ENCODE measurements around the gene FBXO11.

The FBXO11 gene

GRCh38 chr2:47844162-47844561, 62.1 kb downstream of the FBXO11 start:
- no peak for DNase-seq

- DNase-seq, result no peak
These were observed 62.9 kb downstream of the FBXO11 start for GRCh38 chr2:47843407-47843806.

DNA sequence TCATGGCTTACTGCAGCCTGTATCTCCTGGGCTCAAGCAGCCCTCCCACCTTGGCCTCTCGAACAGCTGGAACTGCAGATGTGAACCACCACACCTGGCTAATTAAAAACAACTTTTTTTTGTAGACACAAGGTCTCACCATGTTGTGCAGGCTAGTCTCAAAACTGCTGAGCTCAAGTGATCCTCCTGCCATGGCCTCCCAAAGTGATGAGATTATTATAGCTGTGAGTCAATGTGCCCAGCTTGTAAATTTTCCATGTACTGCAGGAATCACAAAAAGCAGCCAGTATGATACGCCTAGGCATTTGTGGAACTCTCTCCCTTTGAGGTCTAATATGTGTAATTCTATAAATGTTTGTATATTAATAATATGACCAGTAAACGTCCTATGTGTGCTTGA, 63.5 kb downstream of the FBXO11 start:
- no peak for DNase-seq

DNA sequence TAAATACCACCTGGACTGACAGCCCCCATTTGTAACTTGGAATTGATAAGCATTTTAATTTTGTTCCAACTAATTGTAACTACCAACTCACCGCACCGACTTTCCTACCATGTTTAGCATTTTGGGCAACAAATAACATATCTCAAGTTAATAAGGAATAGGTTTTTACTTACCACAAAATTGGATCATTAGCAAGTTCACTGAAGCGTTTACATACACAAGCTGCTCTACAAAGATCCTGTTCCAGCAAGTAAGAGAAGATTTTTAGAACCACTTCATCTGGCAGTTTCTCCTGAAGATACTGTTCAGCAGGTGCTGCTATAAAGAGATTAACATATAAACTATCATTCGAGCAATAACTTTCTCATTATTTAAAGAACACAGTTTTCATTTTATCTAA, 67.6 kb downstream of the FBXO11 start:
- no peak for DNase-seq

DNA sequence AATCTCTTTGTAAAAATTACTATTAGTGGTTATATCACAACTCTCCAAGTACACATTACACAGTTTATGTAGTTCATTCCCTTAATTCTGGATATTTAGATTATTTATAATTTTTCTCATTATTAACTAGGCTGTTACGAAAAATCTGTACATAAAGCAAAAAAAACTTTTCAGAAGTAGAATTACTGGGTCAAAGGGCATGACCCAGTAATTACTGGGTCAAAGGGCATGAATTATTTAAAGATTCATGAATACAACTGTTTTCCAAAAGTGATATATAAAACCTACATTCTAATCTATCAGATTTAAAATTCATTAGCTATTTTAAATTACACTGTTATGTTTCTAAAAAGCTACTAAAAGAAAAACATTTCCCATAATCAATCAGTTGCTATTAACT, 68.0 kb downstream of the FBXO11 start:
- DNase-seq, result no peak

DNA sequence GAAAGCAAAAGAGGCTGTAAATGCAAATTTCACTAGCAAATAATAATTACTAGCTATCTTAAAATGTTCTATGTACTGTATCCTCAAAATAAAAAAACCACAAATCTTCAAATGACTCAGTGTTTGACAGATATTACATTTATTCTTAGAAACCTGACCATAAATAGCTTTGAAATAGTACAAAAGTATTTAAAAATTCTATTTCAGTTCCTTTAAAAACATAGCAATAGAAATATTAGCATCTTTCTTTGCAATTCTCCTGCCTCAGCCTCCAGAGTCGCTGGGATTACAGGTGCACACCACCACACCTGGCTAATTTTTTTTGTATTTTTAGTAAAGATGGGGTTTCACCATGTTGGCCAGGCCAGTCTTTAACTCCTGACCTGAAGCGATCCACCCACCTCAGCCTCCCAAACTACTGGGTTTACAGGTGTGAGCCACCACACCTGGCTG, 72.8 kb downstream of the FBXO11 start:
- no peak for DNase-seq

DNA sequence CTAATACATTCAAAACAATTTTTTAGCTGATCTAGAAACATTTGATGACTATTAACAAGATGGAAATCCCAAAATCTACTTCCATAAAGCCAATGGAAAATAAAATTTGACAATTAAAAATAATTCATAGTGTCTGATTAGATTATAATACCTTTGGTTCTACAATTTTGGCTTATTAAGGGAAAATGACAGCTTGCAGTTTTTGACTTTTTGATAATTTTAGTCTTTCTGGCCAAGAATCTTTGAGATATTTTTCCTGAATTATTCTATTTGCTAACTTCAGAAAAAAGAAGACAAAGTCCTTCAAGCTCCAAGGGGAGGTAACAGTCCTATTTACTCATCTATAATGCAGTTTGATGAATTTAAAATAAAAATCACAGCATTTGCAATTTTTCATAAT, 83.8 kb downstream of the FBXO11 start:
- DNase-seq, result no peak

- no peak for DNase-seq
These were observed 86.5 kb downstream of the FBXO11 start for GRCh38 chr2:47819834-47820233.

GRCh38 chr2:47818777-47819176, 87.5 kb downstream of the FBXO11 start:
- DNase-seq, result no peak

- no peak for DNase-seq
These were observed 90.5 kb downstream of the FBXO11 start for GRCh38 chr2:47815764-47816163.

GRCh38 chr2:47811668-47812067, 94.6 kb downstream of the FBXO11 start:
- DNase-seq, result no peak

- no peak for DNase-seq
These were observed 95.4 kb downstream of the FBXO11 start for GRCh38 chr2:47810850-47811249.

- no peak for DNase-seq
These were observed 96.4 kb downstream of the FBXO11 start for GRCh38 chr2:47809903-47810302.

- no peak for DNase-seq
These were observed 97.7 kb downstream of the FBXO11 start for GRCh38 chr2:47808614-47809013.

DNA sequence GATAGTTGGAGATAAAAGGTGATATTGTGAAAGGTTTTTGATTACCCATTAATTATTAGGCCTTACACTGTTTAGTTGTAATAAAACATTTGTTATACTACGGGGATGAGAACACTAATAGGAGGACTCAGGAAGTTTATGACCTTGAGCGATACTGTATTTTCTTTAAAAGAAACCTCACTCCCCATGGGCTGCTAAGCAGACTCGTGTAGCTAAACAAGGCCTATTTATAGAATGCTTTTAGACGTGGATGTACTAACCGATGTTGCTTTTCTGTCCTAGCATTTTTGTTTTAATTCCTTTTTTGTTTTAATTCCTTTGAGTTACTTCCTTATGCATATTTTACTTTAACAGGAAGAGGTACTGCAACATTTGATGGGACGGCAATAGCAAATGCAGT, 100.4 kb downstream of the FBXO11 start:
- DNase-seq, result no peak

DNA sequence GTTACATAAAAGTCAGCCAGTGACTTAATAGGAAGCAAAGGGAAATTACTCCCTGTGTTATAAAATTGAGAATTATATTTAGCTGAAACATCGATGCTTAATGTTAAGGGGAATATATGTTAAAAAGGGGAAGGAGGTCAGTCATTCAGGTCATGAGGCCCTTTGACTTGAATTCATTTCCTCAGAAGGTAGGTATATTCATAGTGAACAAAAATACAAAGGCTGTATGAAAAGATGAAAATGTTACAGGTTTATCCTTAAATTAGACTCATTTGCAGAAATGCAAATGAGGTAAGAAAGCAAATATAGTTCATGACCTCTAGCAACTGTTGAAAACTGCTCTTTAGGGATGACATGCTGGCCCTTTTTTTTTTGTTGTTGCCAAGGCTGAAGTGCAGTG, 102.5 kb downstream of the FBXO11 start:
- DNase-seq, result no peak

DNA sequence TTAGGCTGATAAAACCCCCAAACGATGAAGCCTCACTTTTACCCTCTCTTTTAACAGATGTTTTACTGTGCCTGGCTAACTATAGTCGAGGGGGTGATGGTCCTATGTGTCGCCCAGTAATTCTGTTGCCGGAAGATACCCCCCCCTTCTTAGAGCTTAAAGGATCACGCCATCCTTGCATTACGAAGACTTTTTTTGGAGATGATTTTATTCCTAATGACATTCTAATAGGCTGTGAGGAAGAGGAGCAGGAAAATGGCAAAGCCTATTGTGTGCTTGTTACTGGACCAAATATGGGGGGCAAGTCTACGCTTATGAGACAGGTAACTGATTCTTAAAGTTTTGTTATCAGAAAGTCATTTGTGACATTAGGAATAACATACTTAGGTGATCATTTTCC, 102.9 kb downstream of the FBXO11 start:
- no peak for DNase-seq

DNA sequence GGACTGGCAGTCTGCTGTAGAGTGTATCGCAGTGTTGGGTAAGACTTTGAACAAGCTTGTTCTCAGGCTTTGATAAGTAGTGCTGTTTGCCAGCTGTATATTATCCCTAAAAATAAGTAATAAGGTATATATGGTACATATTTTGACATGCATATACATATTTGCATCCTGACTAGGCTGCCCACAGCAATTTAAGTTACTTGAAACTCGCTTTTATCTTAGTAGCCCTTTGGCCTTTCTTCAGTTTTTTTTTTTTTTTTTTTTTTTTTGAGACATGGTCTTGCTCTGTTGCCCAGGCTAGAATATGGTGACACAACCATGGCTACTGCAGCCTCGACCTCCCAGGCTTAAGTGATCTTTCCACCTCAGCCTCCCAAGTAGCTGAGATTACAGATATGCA, 105.2 kb downstream of the FBXO11 start:
- DNase-seq, result no peak

DNA sequence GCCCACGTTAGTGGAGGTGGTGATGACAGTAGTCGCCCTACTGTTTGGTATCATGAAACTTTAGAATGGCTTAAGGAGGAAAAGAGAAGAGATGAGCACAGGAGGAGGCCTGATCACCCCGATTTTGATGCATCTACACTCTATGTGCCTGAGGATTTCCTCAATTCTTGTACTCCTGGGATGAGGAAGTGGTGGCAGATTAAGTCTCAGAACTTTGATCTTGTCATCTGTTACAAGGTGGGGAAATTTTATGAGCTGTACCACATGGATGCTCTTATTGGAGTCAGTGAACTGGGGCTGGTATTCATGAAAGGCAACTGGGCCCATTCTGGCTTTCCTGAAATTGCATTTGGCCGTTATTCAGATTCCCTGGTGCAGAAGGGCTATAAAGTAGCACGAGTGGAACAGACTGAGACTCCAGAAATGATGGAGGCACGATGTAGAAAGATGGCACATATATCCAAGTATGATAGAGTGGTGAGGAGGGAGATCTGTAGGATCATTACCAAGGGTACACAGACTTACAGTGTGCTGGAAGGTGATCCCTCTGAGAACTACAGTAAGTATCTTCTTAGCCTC, 107.2 kb downstream of the FBXO11 start:
- no peak for DNase-seq

- DNase-seq, result no peak
These were observed 107.7 kb downstream of the FBXO11 start for GRCh38 chr2:47798631-47799030.

DNA sequence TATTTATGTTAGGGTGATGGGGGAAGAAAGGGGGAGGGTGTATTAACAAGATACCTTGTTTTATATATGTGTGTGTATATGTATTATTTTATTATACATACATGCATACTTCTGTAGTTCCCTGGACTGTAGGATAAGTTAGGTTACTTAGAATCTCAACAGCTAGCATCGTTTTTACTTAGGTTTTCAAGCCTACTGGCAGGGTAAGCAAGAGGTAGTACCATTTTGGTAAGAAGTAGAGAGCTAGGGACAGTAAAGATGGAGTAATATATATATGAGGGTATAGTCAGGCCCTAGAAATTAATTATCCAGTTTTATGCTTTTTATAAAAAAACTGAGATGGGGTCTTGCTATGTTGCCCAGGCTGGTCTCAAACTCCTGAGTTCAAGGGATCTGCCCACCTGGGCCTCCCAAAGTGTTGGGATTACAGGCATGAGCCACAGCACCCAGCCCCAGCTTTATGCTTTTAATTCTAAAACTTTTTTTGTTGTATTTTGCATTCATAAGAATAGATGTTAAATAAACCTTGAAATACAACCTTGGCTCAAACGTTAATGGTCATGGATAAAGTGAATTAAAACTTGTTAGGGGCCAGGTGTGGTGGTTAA, 110.1 kb downstream of the FBXO11 start:
- DNase-seq, result no peak

- no peak for DNase-seq
These were observed 120.3 kb downstream of the FBXO11 start for GRCh38 chr2:47785986-47786385.

DNA sequence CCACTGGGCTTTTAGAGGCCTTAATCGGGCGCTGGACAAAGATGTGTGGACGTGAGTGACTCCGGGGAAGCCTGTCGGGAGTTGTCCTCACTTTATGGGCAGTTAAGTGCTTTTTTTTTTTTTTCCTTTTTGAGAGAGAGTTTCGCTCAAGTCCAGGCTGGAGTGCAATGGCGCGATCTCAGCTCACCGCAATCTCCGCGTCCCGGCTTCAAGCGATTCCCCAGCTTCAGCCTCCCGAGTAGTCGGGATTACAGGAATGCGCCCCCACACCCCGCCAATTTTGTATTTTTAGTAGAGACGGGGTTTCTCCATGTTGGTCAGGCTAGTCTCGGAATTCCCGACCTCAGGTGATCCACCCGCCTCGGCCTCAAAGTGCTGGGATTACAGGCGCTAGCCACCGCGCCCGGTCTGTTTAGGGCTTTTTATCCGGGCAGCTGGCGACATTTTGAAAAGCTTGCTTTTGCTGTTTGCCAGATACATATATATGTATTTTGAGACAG, 121.9 kb downstream of the FBXO11 start:
- no peak for DNase-seq

- DNase-seq, result peak; percentile 84
These were observed 122.6 kb downstream of the FBXO11 start for GRCh38 chr2:47783486-47784351.

All from NCI-H146 (cell line).